ENCODE results near the gene IGSF1.
"Not testable (repeated sequence)": the region's sequence is repeated elsewhere in the genome, so short reads cannot be mapped to it uniquely, and the experiment has no call there.

Gene IGSF1

DNA sequence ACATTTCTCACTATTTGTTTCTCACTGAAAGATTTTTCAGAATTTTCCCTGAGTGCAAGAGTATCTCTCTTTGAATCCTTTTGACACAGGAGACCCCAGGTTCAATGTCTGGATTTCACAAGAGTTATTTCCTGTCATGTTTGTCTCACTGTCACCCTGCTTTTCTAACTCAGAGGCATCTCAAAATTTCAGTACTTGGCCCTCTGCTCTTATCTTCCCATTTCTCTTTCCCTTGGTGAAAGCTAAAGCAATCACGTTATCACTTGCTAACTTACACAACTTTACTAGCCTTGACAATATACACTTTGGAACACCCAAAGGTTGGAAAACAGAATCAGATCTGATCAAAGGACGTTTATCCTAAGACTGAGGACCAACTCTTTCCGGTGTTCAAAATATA is 17.3 kb downstream of the IGSF1 start:
- DNase-seq (ENCODE audit: low read depth) = no peak

DNA sequence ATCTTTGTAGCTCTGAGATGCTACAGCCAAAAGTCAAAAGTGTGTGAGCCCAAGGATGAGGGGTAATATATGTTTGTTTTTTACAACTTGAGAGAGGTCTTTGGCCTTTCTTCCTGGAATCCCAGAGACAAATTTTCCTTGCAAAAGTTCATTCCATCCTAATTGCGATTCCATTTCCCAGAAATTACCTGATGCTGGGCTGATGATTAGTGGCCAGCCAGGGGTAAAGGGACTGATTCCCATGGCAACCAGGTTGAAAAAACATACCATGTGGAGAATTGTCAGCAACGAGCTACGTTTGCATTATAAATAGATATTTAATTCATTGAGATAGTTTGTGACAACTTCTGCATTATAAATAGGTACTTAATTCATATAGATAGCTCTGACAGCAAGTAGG is 17.8 kb downstream of the IGSF1 start:
- DNase-seq (ENCODE audit: low read depth) = no peak

DNA sequence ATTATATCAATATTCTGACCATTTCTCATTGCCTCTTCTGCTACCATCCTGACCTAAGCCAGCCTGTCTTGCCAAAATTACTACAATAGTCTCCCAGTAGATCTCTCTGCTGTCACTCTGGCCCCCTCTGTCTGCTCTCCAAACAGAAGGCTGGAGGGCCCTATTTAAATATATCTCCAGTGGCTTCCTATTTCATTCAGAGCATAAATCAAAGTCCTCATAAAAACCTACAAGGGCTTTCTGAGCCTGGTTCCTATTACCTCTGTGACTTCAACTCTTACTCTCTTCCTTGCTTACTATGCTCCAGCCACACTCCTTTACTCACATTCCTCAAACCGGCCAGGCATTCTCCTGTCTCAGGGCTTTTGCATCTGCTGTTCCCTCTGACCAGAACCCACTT is 19.0 kb downstream of the IGSF1 start:
- no peak for DNase-seq (ENCODE audit: low read depth)

DNA sequence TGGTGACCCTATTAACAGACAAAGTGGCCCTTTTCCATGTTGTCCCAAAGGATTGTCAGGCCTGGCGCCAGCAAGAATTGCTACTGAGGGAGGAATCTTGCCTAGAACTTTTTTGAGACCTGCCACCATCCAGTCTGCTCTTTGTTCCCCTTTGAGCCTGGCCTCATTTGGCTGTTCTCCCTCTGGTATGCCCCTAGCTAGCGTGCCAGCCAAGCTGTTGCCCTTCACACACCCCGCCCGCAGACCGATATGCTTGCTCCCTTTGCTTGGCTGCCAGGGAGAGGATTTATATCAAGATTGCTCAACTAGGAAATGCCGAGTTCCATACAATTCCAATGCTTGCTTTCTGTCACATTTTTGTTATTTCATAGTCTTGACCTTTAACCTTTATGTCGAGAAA is 24.4 kb downstream of the IGSF1 start:
- DNase-seq (ENCODE audit: low read depth) = no peak

DNA sequence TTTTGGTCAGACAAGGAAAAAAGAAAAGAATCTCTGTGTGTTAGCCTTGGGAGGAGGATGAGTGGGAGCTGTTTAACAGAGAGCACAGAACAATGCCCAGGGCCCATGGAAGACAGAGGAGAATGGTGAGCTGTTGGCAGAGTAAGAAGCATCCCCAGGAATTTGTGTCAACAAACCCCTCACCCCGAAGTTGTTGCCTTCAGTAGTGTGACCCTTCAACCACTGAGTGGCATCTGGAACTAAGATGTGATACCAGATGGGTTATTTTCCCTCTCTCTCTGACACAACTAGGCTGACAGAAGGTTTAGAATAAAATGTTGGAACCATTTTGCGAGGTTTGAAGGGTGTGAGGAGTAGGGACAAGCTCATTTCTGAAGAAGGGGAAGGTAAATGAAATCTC is 25.1 kb downstream of the IGSF1 start:
- no peak for DNase-seq (ENCODE audit: low read depth)

DNA sequence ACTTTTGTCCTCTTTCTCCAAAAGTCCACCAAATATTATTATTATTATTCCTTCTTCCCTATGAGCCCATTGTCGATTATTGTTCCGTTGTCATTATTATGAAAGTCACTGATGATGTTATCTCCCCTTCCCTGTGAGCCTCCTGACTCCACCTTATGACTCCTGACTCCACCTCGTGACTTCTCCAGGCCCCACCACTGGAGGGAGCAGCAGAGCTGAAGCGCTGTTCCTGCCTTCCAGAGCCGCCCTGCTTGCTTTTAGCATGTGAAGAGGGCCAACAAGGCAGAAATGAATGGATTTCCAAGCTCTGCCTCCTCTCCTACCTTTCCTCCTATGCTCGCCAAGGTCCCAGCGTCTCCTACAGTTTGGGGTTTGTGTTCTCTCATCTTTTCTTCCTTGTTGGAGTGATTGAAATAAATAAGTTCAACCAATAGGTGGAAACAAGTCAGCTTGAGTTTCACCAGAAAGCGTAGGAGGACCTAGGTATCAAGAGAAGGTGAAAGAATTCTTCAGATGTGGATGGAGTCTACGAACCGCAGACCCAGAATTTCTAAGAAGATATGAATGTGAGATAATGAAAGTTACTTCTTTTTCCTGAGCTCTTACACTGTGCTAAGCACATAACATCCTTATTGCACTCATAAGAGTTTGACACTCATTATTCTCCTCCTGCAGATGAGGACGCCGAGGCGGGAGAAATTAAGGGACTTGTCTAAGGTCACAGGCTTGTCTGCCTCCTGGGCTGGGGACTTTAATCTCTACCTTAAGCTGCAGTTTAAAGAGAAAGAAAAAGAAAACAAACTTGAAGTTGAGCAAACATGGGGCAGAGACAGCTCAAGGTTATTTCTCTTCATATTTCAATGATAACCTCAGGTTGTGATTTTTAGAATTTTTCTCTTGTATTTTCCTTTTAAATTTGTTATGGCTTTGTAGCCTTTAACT is 26.1 kb downstream of the IGSF1 start:
- DNase-seq (ENCODE audit: low read depth) = no peak

DNA sequence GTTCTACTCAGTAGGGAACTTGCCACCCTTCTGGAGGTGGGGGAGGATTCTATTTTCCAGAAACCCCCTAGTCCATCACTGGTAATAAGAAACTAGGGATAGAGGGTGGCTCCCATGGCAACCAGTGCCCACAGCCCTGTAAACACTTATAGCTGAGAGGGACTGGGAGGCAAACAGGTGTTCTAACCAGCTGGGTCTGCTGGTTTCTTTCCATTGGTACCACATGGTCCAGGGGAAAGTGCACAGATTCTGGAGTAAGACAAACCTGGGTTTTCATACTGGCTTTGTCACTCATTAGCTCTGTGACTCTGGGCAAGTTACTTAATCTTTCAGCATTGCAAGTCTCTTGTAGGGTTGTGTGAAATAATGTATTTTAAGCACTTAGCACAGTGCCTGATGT is 26.9 kb downstream of the IGSF1 start:
- DNase-seq (ENCODE audit: low read depth) = no peak

DNA sequence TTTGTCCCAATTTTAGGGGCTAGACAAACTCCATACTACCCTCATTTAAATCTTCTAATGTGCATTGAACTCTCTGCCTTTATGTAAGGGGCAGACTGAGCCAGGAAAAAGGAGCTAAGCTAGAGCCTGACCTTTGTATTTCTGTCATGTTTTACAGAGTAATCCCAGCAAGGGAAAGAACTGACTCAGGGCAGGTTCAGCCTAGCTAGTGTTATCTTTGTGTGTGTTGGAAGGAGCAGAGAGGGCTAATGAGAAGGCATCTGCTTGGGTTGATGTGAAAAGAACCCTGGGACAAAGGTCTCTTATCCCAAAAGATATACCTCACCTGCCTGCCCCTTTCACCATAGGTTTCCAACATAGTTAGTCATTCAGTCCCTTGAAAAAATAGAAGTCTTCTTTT is 31.7 kb downstream of the IGSF1 start:
- no peak for DNase-seq (ENCODE audit: low read depth)

DNA sequence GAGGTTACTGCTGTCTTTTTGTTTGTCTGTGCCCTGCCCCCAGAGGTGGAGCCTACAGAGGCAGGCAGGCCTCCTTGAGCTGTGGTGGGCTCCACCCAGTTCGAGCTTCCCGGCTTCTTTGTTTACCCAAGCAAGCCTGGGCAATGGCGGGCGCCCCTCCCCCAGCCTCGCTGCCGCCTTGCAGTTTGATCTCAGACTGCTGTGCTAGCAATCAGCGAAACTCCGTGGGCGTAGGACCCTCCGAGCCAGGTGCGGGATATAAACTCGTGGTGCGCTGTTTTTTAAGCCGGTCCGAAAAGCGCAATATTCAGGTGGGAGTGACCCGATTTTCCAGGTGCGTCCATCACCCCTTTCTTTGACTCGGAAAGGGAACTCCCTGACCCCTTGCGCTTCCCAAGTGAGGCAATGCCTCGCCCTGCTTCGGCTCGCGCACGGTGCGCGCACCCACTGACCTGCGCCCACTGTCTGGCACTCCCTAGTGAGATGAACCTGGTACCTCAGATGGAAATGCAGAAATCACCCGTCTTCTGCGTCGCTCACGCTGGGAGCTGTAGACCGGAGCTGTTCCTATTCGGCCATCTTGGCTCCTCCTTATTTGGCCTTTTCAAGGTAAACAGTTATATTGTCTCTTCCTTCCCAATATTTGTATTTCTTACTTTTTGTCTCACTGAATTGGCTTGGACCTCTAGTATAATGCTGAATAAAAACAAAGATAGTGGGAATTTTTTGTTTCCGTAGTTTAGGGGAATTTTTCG is 37.9 kb downstream of the IGSF1 start:
- not testable (repeated sequence) for DNase-seq (ENCODE audit: low read depth)

DNA sequence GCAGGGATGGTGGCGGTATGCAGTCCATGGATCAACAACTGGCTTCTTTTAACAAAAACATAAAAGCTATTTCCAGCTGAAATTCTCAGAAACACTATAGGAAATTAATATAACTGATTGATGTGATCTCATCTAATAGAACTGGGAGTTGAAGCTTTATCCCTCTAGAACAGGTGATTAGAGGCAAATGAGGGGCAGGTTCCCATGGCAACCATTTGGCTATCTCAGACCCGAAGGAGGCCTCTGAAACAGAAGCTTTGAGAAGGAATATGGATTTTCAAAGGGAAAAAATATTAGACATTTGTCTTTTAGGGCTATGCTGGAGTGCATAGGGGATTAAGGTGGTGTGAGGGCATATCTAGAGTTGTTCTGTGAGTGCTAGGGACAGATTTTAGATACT is 50.0 kb downstream of the IGSF1 start:
- DNase-seq (ENCODE audit: low read depth) = no peak

DNA sequence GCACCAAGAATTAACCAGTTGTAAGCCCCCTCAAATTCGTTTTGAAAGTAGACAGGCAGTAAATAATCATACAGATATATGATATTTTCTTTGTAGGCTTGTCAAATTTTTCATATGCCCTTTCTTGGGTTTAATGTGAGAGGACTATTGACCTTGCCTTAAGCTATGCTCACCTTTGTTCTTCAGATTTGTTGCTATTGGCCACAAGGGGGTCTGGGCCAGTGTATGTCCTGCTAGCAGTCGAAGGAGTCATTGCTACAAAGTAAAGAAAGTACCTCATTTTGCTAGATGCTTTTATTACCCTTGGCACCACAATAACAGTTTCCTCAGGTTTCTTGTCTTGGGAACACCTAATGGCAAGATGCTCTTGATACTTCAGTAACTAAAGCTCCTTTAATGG is 51.7 kb downstream of the IGSF1 start:
- no peak for DNase-seq (ENCODE audit: low read depth)

DNA sequence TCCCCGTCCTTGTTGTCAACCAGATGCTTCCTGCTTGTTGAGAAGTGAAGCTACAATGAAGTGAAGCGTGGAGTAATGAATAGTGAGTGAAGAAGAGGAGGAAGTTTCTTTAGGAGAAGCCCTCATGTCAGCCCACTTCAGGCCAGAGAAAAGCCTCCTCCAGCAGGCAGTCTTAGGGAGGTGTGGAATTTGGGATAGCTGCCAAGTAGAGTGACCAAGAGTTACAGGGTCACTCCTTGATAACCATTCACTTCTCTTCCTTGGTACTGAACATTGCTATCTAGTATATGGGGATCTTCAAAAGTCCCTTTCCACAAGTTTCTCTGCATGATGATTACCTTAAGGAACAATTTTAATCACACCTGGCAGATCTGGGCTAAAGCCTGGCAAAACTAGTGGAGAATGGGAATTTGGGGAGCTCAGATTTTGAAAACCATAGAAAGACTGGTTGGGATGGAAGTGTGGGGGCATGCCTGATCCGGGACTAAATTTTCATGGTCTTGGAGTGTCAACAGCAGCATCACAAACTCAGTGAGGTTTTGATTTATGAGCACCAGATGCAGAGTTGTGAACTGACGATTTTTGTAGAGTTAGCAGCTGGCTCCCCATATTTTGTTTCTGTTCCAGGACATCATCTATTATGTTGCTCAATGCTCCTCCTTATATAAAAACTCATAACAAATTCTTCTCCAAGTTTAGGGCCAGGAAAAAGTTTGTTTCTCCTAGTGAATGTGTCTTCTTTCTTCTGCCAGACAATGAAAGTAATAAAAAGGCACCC is 53.1 kb downstream of the IGSF1 start:
- no peak for DNase-seq (ENCODE audit: low read depth)

DNA sequence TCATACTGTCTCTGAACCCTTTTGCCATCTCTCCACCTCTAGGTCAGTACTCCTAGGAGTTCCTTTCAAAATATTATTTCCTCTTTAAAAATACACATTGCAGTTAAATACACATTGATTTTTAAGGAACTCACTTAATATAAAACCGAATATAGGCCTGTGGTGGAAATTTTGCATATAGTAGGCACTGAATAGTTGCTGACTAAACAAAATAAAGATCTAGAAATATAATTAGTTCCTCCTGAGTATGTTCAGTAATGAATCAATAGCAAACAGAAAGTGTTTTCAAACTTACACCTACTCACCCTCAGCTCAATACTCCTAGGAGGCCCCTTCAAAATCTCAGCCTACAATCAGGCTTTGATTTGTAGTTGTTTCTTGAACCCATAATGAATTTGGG is 61.5 kb downstream of the IGSF1 start:
- DNase-seq (ENCODE audit: low read depth) = no peak

DNA sequence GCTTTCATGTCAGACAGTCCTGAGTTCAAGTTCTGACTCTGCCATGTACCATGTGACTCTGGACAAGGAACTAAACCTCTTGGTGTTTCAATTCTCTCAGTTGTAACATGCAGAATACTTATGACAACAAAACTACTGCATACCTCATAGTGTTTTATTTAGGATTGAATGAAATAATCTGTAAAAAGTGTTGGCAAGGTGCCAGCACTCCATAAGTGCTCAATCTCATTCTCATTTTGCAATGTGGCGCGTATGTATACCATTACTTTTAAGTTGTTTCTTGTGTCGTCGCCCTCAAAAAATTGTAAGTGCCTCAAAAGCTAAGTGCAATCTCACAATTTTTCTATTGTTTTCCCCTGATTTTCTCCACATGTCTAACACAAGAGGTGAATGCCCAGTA is 62.5 kb downstream of the IGSF1 start:
- DNase-seq (ENCODE audit: low read depth) = no peak

DNA sequence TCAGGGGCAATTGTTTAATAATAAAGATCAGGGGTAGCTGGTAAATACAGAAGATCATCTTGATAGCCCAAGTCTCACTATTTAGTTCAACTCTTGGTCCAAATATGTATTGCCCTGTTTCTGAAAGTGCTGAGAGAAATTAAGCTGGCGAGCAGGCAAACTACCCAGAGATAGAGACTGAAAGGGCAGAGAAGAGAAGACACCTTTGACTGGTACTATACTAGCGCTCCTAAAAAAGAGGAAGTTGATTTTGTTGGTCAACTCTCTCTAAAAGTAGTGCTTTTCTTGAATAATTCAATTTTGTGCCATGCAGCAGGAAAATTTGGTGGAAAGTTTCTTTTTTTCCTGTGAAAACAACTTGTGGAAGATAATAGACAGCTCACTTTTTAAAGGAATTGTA is 64.0 kb downstream of the IGSF1 start:
- no peak for DNase-seq (ENCODE audit: low read depth)
